ENCODE measurements around the gene MAVS.
"Not testable (repeated sequence)": the region's sequence is repeated elsewhere in the genome, so short reads cannot be mapped to it uniquely, and the experiment has no call there.

The MAVS gene

GRCh38 chr20:3890999-3891929 is 44.6 kb downstream of the MAVS start:
- no peaks in the 10 kb centered on the region for H3K27me3 ChIP-seq (ENCODE audit: low read depth)
- no peak for DNase-seq (ENCODE audit: low spot score in 2 of 2)
- H3K36me3 ChIP-seq (replicated peaks) = peaks cover 35% of the 10 kb centered on the region
- in situ Hi-C loops (cut with MboI; ENCODE audit: low sequenced_read_pairs) = no loop called here
- peak overlapping the region; percentile 88 for H3K4me3 ChIP-seq
- no peaks in the 10 kb centered on the region for H3K9me3 ChIP-seq
- peaks cover 21% of the 10 kb centered on the region for H3K4me1 ChIP-seq

DNA sequence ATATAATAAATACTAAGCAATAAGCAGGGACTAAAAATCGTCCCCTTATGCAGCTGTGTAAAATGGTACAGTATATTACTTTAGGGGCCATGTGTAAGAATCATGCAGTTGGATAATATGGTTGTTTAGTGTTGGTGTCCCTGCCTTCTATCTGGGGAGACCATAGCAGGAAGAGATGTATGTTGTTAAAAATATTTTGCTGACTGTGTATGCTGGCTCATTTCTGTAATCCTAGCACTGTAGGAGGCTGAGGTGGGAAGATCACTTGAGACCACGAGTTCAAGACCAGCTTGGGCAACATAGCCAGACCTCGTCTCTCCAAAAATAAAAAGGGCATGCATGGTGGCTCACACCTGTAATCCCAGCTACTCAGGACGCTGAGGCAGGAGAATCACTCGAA is 48.2 kb downstream of the MAVS start:
- Histone ChIP-seq H3K9me3 (no peaks in the 10 kb centered on the region), H3K36me3 (replicated peaks) (peaks cover 44% of the 10 kb centered on the region), H3K27me3 (ENCODE audit: low read depth) (no peaks in the 10 kb centered on the region), H3K4me3 (no peak overlapping the region), H3K4me1 (peaks cover 14% of the 10 kb centered on the region)
- no peak for DNase-seq (ENCODE audit: low spot score in 2 of 2)
- in situ Hi-C loops (cut with MboI; ENCODE audit: low sequenced_read_pairs) = no loop called here

DNA sequence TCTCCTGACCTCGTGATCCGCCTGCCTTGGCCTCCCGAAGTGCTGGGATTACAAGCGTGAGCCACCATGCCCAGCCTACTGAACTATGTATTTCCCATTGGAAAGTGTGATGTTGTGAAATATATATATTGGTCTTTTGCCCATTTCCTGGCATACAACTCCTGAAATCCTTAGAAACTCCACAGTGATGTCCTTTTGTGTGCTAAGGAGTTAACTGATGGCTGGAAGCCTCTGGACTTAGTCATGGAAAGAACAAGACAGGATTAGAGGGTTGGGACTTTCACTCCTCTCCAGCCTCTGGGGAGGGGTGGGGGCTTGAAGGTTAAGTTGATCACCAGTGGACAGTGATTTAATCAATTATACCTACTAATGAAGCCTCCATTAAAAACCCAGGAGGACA is 49.7 kb downstream of the MAVS start:
- no peaks in the 10 kb centered on the region for H3K9me3 ChIP-seq
- in situ Hi-C loops (cut with MboI; ENCODE audit: low sequenced_read_pairs) = no loop called here
- H3K36me3 ChIP-seq (replicated peaks) = peaks cover 36% of the 10 kb centered on the region
- H3K27me3 ChIP-seq (ENCODE audit: low read depth) = no peaks in the 10 kb centered on the region
- H3K4me1 ChIP-seq = peaks cover 17% of the 10 kb centered on the region
- no peak for DNase-seq (ENCODE audit: low spot score in 2 of 2)
- no peak overlapping the region for H3K4me3 ChIP-seq

- Histone ChIP-seq H3K27me3 (ENCODE audit: low read depth) (no peaks in the 10 kb centered on the region), H3K36me3 (replicated peaks) (peaks cover 29% of the 10 kb centered on the region), H3K4me1 (peaks cover 10% of the 10 kb centered on the region), H3K4me3 (no peak overlapping the region), H3K9me3 (no peaks in the 10 kb centered on the region)
- in situ Hi-C loops (cut with MboI; ENCODE audit: low sequenced_read_pairs) = no loop called here
- no peak for DNase-seq (ENCODE audit: low spot score in 2 of 2)
These were observed 50.4 kb downstream of the MAVS start for GRCh38 chr20:3896853-3897583.

DNA sequence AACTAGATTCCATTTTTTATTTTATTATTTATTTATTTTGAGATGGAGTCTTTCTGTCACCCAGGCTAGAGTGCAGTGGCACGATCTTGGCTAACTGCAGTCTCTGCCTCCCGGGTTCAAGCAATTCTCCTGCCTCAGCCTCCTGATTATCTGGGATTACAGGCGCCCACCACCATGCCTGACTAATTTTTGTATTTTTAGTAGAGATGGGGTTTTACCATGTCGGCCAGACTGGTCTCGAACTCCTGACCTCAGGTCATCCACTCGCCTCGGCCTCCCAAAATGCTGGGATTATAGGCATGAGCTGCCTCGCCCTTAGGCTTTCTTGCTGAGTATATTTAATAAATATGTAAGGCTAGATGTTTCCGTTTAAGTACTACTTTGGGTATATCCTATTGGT is 51.5 kb downstream of the MAVS start:
- in situ Hi-C loops (cut with MboI; ENCODE audit: low sequenced_read_pairs) = not testable (repeated sequence)

GRCh38 chr20:3898639-3899038 is 52.0 kb downstream of the MAVS start:
- in situ Hi-C loops (cut with MboI; ENCODE audit: low sequenced_read_pairs) = no loop called here
- no peaks in the 10 kb centered on the region for H3K27me3 ChIP-seq (ENCODE audit: low read depth)
- H3K4me3 ChIP-seq = no peak overlapping the region
- H3K4me1 ChIP-seq = peaks cover 9% of the 10 kb centered on the region
- no peak for DNase-seq (ENCODE audit: low spot score in 2 of 2)
- H3K36me3 ChIP-seq (replicated peaks) = peaks cover 25% of the 10 kb centered on the region
- no peaks in the 10 kb centered on the region for H3K9me3 ChIP-seq

More for the DNA sequence above, 51.5 kb downstream of the MAVS start:
- H3K4me3 ChIP-seq; H3K4me1 ChIP-seq; H3K27me3 ChIP-seq (ENCODE audit: low read depth); DNase-seq (ENCODE audit: low spot score in 2 of 2); H3K9me3 ChIP-seq: not testable (repeated sequence)
- H3K36me3 ChIP-seq (replicated peaks) = peaks cover 25% of the 10 kb centered on the region

DNA sequence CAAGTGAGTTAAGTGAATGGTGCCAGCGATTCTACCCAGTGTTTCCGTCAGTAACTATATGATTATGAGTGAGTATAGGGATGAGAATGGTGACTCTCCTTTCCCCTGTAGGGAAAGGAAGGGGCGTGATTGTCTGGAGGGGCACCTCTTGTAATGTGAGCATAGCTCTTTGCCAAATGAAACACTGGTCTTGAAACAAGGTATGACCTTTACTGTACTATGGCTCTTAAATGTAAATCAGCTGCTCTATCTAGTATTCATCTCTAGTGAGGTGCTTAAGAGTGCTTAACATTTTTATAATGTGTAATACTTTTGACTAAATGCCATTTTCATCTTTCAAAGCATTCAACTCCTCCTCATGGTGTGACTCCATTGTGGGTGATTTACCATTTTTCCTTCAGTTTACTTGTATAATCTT is 53.6 kb downstream of the MAVS start:
- H3K4me3 ChIP-seq = no peak overlapping the region
- peaks cover 13% of the 10 kb centered on the region for H3K36me3 ChIP-seq (replicated peaks)
- DNase-seq (ENCODE audit: low spot score in 2 of 2) = peak; percentile 48 to 52
- in situ Hi-C loops (cut with MboI; ENCODE audit: low sequenced_read_pairs) = no loop called here
- H3K4me1 ChIP-seq = peaks cover 9% of the 10 kb centered on the region
- H3K27me3 ChIP-seq (ENCODE audit: low read depth) = no peaks in the 10 kb centered on the region
- no peaks in the 10 kb centered on the region for H3K9me3 ChIP-seq

GRCh38 chr20:3901028-3901705 is 54.5 kb downstream of the MAVS start:
- peaks cover 9% of the 10 kb centered on the region for H3K36me3 ChIP-seq (replicated peaks)
- in situ Hi-C loops (cut with MboI; ENCODE audit: low sequenced_read_pairs) = no loop called here
- H3K27me3 ChIP-seq (ENCODE audit: low read depth) = no peaks in the 10 kb centered on the region
- no peak overlapping the region for H3K4me3 ChIP-seq
- H3K4me1 ChIP-seq = peaks cover 9% of the 10 kb centered on the region
- DNase-seq (ENCODE audit: low spot score in 2 of 2) = no peak
- H3K9me3 ChIP-seq = no peaks in the 10 kb centered on the region

GRCh38 chr20:3901706-3902440 is 55.2 kb downstream of the MAVS start:
- Histone ChIP-seq H3K36me3 (replicated peaks) (peaks cover 4% of the 10 kb centered on the region), H3K27me3 (ENCODE audit: low read depth) (no peaks in the 10 kb centered on the region), H3K4me3 (no peak overlapping the region), H3K9me3 (no peaks in the 10 kb centered on the region), H3K4me1 (peaks cover 9% of the 10 kb centered on the region)
- DNase-seq (ENCODE audit: low spot score in 2 of 2) = no peak
- in situ Hi-C loops (cut with MboI; ENCODE audit: low sequenced_read_pairs) = no loop called here

- in situ Hi-C loops (cut with MboI; ENCODE audit: low sequenced_read_pairs) = no loop called here
- Histone ChIP-seq H3K9me3 (no peaks in the 10 kb centered on the region), H3K4me3 (no peak overlapping the region), H3K27me3 (ENCODE audit: low read depth) (no peaks in the 10 kb centered on the region), H3K4me1 (peaks cover 9% of the 10 kb centered on the region), H3K36me3 (replicated peaks) (no peaks in the 10 kb centered on the region)
- DNase-seq (ENCODE audit: low spot score in 2 of 2) = no peak
These were observed 55.8 kb downstream of the MAVS start for GRCh38 chr20:3902446-3902845.

- no peak for DNase-seq (ENCODE audit: low spot score in 2 of 2)
- no peaks in the 10 kb centered on the region for H3K27me3 ChIP-seq (ENCODE audit: low read depth)
- H3K36me3 ChIP-seq (replicated peaks) = peaks cover 16% of the 10 kb centered on the region
- in situ Hi-C loops (cut with MboI; ENCODE audit: low sequenced_read_pairs) = no loop called here
- H3K9me3 ChIP-seq = no peaks in the 10 kb centered on the region
- no peak overlapping the region for H3K4me3 ChIP-seq
- H3K4me1 ChIP-seq = peaks cover 9% of the 10 kb centered on the region
These were observed 57.6 kb downstream of the MAVS start for GRCh38 chr20:3904224-3904623.

GRCh38 chr20:3904857-3905256 is 58.2 kb downstream of the MAVS start:
- in situ Hi-C loops (cut with MboI; ENCODE audit: low sequenced_read_pairs) = no loop called here
- H3K9me3 ChIP-seq = no peaks in the 10 kb centered on the region

More at GRCh38 chr20:3904857-3905256, 58.2 kb downstream of the MAVS start:
- peaks cover 23% of the 10 kb centered on the region for H3K36me3 ChIP-seq (replicated peaks)
- DNase-seq (ENCODE audit: low spot score in 2 of 2) = no peak
- H3K27me3 ChIP-seq (ENCODE audit: low read depth) = no peaks in the 10 kb centered on the region
- no peak overlapping the region for H3K4me3 ChIP-seq
- H3K4me1 ChIP-seq = peaks cover 7% of the 10 kb centered on the region
